HepG2 (cell line): ENCODE measurements around the gene TMEM204.

Source experiments
- BCL6 ChIP-seq: IDR thresholded peaks from 2 replicates; pipeline ENCODE4 v1.6.1; 2016; ENCODE audit warnings: missing genetic modification reagents, missing compliant biosample characterization
- BRCA1 ChIP-seq: sonication (generic); formaldehyde crosslinking; IDR thresholded peaks from 2 replicates; pipeline ENCODE4 v1.4.0; 2020; ENCODE audit warnings: missing genetic modification reagents
- EZH2 ChIP-seq: conservative IDR thresholded peaks from 2 replicates; pipeline ENCODE4 v1.6.1; 2012; ENCODE audit warnings: mild to moderate bottlenecking, low read depth, low read length, moderate library complexity
- MTA3 ChIP-seq: sonication (generic); formaldehyde crosslinking; IDR thresholded peaks from 2 replicates; pipeline ENCODE4 v1.4.0; 2020; ENCODE audit warnings: missing genetic modification reagents
- NFATC3 ChIP-seq: sonication (generic); formaldehyde crosslinking; IDR thresholded peaks from 2 replicates; pipeline ENCODE4 v1.5.1; 2020; ENCODE audit warnings: mild to moderate bottlenecking, missing genetic modification reagents
- PHF20 ChIP-seq: sonication (generic); formaldehyde crosslinking; IDR thresholded peaks from 2 replicates; pipeline ENCODE4 v1.5.0; 2020; ENCODE audit warnings: mild to moderate bottlenecking, missing genetic modification reagents
- SIX4 ChIP-seq: sonication (generic); formaldehyde crosslinking; IDR thresholded peaks from 2 replicates; pipeline ENCODE4 v1.4.0; 2020; ENCODE audit warnings: missing genetic modification reagents
- ZFP82 ChIP-seq: sonication (generic); formaldehyde crosslinking; IDR thresholded peaks from 2 replicates; pipeline ENCODE4 v1.5.1; 2020; ENCODE audit warnings: mild to moderate bottlenecking, missing genetic modification reagents, borderline replicate concordance
- ZNF776 ChIP-seq: sonication (generic); formaldehyde crosslinking; IDR thresholded peaks from 2 replicates; pipeline ENCODE4 v1.4.0; 2020; ENCODE audit warnings: mild to moderate bottlenecking, missing genetic modification reagents
- TF ChIP-seq, protein P1 (sequence below): IDR thresholded peaks from 2 replicates; pipeline ENCODE4 v1.6.1; 2012; ENCODE audit warnings: inconsistent platforms
- TF ChIP-seq, protein P2 (sequence below): sonication (generic); formaldehyde crosslinking; IDR thresholded peaks from 2 replicates; pipeline ENCODE4 v1.5.0; 2020; ENCODE audit warnings: mild to moderate bottlenecking, missing genetic modification reagents, moderate library complexity
- TF ChIP-seq, protein P3 (sequence below): sonication (generic); formaldehyde crosslinking; IDR thresholded peaks from 2 replicates; pipeline ENCODE4 v1.4.0; 2020; ENCODE audit warnings: missing genetic modification reagents
- TF ChIP-seq, protein P4 (sequence below): sonication (generic); formaldehyde crosslinking; IDR thresholded peaks from 2 replicates; pipeline ENCODE4 v1.4.0; 2020; ENCODE audit warnings: missing genetic modification reagents

DNA sequence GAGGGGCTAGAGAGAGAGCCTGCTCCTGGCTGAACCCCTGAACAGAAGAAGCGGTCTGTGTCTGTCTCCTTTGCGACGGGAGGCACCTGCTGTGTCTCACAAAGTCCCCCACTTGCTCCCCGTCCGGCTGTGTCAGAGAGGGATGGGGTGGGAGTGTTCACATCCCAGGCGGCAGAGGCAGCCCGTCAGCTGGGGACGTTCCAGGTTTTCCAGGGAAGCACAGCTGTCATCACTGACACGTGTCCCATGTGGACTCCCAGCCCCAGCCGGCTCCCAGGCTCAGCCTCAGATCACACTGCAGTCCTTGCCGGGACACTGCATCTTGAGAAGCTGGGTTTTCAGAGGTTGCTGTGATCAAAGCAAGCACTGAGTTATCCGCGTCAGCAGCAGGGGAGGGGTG, 38.8 kb upstream of the TMEM204 start:
- TF ChIP-seq, protein P1, sequence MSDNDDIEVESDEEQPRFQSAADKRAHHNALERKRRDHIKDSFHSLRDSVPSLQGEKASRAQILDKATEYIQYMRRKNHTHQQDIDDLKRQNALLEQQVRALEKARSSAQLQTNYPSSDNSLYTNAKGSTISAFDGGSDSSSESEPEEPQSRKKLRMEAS: no peak
- TF ChIP-seq EZH2: no peak
- no peak for TF ChIP-seq ZNF776 (CRISPR knock-in tag)
- TF ChIP-seq ZFP82 (CRISPR knock-in tag): no peak
- TF ChIP-seq, protein P2, sequence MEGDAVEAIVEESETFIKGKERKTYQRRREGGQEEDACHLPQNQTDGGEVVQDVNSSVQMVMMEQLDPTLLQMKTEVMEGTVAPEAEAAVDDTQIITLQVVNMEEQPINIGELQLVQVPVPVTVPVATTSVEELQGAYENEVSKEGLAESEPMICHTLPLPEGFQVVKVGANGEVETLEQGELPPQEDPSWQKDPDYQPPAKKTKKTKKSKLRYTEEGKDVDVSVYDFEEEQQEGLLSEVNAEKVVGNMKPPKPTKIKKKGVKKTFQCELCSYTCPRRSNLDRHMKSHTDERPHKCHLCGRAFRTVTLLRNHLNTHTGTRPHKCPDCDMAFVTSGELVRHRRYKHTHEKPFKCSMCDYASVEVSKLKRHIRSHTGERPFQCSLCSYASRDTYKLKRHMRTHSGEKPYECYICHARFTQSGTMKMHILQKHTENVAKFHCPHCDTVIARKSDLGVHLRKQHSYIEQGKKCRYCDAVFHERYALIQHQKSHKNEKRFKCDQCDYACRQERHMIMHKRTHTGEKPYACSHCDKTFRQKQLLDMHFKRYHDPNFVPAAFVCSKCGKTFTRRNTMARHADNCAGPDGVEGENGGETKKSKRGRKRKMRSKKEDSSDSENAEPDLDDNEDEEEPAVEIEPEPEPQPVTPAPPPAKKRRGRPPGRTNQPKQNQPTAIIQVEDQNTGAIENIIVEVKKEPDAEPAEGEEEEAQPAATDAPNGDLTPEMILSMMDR: no peak
- TF ChIP-seq PHF20 (CRISPR knock-in tag): no peak
- TF ChIP-seq MTA3 (CRISPR knock-in tag): no peak
- TF ChIP-seq, protein P3, sequence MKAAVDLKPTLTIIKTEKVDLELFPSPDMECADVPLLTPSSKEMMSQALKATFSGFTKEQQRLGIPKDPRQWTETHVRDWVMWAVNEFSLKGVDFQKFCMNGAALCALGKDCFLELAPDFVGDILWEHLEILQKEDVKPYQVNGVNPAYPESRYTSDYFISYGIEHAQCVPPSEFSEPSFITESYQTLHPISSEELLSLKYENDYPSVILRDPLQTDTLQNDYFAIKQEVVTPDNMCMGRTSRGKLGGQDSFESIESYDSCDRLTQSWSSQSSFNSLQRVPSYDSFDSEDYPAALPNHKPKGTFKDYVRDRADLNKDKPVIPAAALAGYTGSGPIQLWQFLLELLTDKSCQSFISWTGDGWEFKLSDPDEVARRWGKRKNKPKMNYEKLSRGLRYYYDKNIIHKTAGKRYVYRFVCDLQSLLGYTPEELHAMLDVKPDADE (CRISPR knock-in tag): no peak
- TF ChIP-seq NFATC3 (CRISPR knock-in tag): no peak
- no peak for TF ChIP-seq BCL6
- TF ChIP-seq, protein P4, sequence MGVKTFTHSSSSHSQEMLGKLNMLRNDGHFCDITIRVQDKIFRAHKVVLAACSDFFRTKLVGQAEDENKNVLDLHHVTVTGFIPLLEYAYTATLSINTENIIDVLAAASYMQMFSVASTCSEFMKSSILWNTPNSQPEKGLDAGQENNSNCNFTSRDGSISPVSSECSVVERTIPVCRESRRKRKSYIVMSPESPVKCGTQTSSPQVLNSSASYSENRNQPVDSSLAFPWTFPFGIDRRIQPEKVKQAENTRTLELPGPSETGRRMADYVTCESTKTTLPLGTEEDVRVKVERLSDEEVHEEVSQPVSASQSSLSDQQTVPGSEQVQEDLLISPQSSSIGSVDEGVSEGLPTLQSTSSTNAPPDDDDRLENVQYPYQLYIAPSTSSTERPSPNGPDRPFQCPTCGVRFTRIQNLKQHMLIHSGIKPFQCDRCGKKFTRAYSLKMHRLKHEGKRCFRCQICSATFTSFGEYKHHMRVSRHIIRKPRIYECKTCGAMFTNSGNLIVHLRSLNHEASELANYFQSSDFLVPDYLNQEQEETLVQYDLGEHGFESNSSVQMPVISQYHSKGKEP (CRISPR knock-in tag): no peak
- no peak for TF ChIP-seq BRCA1
- no peak for TF ChIP-seq SIX4
